NCI-H748 treated with DMSO at 0.1 percent for 48 hours (cell line): ENCODE data around the gene PRC1.

ENCODE experiments used
- DNase-seq: peaks from one replicate; lab custom pipeline; 2025; lab: John Stamatoyannopoulos, UW

Gene PRC1

DNA sequence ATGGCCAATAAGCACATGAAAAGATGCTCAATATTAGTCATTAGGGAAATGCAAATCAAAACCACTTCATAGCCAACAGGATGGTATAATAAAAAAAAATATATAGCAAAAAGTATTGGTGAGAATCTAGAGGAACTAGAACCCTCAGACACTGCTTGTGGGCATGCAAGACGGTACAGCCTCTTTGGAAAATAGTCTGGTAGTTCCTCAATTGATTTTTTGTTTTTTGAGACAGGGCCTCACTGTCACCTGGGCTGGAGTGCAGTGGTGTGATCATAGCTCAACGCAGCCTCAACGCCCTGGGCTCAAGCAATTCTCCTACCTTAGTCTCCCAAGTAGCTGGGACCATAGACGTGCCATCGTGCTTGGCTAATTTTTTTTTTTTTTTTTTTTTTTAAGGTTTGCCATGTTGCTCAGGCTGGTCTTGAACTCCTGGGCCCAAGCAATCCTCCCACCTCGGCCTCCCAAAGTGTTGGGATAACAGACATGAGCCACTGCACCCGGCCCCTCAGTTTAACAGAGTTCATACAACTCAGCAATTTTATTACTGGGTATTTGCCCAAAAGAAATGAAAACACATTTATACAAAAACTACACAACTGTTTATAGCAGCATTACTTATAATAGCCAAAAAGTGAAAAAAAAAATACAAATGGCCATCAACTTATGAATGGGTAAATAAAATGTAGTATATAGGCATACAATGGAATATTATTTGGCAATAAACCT is 5.1 kb downstream of the PRC1 start:
- no peak for DNase-seq

GRCh38 chr15:90988296-90988695 is 6.0 kb downstream of the PRC1 start:
- no peak for DNase-seq

DNA sequence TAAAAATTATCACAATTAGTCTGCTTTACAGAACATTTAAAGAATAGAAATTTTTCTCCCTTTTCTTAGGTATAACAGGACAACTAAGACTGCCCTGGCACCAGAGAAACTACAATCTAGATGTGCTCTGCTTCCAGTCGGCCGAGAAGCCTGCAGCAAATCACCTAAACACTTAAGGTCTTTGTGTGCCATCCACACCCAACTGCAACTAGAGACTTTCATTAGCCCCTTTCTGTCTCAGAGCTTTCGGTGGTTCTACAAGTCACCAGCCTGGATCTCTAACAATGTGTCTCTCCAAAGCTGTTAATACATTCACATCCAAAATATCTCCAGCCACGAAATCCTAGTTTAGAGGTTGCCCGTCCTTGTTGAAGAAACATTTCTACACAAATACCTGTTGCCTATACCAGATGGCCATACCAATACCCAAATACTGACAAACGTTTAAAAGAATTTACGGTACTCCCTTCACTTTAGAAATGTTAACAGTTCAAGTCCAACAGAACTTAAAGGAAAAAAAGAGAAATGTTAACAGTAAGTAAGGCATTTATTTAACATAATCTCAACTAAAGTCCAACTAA is 6.7 kb downstream of the PRC1 start:
- DNase-seq: no peak

GRCh38 chr15:90986790-90987507 is 7.4 kb downstream of the PRC1 start:
- DNase-seq: no peak

GRCh38 chr15:90982135-90982534 is 12.2 kb downstream of the PRC1 start:
- DNase-seq: no peak

DNA sequence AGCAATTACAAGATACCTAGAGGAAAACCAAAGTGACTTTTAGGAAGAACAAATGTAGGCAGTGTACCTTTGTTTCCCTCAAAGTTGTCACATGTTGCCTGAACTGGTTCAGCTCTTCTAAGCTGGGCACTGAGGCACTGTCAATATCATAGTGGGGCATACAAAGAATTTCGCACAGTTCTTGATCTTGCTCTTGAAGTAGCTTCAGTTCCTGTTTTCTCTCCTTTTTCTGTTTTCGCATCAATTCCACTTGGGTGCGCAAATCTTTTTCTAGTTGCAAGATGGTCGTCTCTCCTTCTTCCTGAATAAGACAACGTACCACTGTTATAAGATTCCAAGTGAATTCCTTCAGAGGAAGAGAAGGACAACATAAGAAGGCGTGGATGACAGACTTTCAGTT is 12.7 kb downstream of the PRC1 start:
- DNase-seq: no peak

DNA sequence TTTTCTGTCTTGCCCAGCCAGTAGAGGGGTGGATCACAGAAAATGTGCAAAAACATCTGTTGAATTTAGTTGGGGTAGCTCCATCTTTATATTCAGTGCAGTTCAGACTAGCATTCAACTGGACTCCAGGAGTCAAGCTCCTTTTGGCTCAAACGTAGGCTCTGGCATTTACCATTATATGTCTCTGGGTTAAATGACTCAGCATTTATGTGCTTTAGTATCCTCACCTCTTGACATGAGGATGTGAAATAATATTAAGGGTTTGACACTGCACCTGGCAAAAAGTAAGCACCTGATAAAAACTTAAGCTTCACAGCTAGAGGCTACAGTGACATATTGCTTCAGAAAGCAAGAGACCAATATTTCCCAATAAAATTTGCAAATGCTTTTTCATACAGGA is 14.8 kb downstream of the PRC1 start:
- DNase-seq: no peak

DNA sequence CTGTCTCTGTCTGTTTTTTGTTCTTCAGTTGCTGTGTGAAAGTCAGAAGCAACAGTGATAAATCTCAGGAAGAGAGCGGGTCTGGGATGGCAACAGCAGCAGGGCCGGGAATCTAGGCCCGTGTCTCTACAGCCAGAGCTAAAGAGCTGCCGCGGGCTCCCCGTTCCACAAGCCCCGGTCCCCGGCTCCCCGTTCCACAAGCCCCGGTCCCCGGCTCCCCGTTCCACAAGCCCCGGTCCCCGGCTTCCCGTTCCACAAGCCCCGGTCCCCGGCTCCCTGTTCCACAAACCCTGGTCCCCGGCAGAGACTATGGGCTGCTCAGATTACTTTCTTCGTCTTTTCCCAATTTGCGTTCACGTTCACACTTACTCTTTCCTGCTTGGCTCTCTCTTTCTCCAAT is 20.1 kb downstream of the PRC1 start:
- no peak for DNase-seq

GRCh38 chr15:90972133-90972532 is 22.2 kb downstream of the PRC1 start:
- no peak for DNase-seq

- no peak for DNase-seq
Measured at GRCh38 chr15:90970274-90970673, 24.1 kb downstream of the PRC1 start.

- DNase-seq: no peak
Measured at GRCh38 chr15:90968434-90968833, 25.9 kb downstream of the PRC1 start.

DNA sequence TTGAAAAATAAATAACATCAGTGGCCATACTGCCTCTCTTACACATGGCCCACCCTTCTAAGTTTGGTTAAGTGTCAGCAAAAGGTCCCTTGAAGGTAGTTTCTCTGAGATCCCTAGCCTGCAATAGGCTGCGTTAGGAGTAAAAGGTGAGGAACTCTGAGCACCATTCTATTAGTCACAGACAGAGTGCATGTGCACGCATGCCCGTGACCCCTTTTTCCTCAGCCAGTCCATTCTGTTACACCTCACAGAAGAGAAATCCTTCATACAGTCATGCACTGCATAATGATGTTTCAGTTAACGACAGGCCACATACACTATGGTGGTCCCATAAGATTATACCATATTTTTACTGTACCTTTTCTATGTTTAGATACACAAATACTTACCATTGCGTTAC is 27.1 kb downstream of the PRC1 start:
- no peak for DNase-seq

DNA sequence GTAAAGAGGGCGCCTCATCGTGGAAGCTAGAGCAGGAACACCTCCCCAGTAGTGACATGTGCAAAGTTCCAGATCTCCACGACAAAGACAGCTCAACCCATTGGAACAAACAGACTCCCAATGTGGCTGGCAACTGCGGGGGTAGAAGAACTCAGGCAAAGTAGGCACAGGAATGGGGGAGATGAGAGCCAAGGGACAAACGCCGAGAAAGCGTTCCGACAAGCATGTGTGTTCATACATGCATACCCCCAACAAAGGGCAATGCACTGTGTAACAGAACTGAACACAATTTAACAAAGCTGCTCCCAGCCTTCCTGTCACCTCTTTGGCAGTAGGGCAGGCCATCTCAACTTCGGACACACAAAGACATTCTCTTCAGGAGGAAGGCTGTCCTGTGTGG is 28.1 kb downstream of the PRC1 start:
- DNase-seq: no peak

GRCh38 chr15:90962021-90962420 is 32.3 kb downstream of the PRC1 start:
- no peak for DNase-seq

- no peak for DNase-seq
Measured at GRCh38 chr15:90960298-90961091, 33.8 kb downstream of the PRC1 start.

GRCh38 chr15:90959894-90960293 is 34.4 kb downstream of the PRC1 start:
- DNase-seq: no peak

- DNase-seq: no peak
Measured at GRCh38 chr15:90959028-90959595, 35.2 kb downstream of the PRC1 start.

- no peak for DNase-seq
Measured at GRCh38 chr15:90957791-90958190, 36.5 kb downstream of the PRC1 start.

- DNase-seq: no peak
Measured at GRCh38 chr15:90957031-90957790, 37.1 kb downstream of the PRC1 start.

GRCh38 chr15:90956274-90957030 is 37.9 kb downstream of the PRC1 start:
- peak; percentile 4 for DNase-seq
